Stimulated activated CD8-positive, alpha-beta memory T cell treated with anti-CD3 and anti-CD28 coated beads, Interleukin-4, amount 100 ng/mL, for 1 hour (primary cell): Measurements from ENCODE around the gene KIRREL3.

ENCODE experiments used
- DNase-seq, 2 donors: peaks; one replicate each; pipeline ENCODE4 v3.0.0-alpha.2; 2020; ENCODE audit warnings: low read depth in 2 of 2, low spot score in 1 of 2

Gene KIRREL3

GRCh38 chr11:126997641-126998040 lies 2.9 kb downstream of the KIRREL3 start:
- DNase-seq = no peak

GRCh38 chr11:126997196-126997595 lies 3.4 kb downstream of the KIRREL3 start:
- DNase-seq = no peak

GRCh38 chr11:126996036-126996804 lies 4.3 kb downstream of the KIRREL3 start:
- no peak for DNase-seq

GRCh38 chr11:126993599-126993998 lies 7.0 kb downstream of the KIRREL3 start:
- DNase-seq = no peak

GRCh38 chr11:126992804-126993111 lies 7.8 kb downstream of the KIRREL3 start:
- DNase-seq = no peak

- no peak for DNase-seq
Observed at GRCh38 chr11:126992065-126992803, 8.3 kb downstream of the KIRREL3 start.

- no peak for DNase-seq
Observed at GRCh38 chr11:126991596-126991995, 9.0 kb downstream of the KIRREL3 start.

- DNase-seq = no peak
Observed at GRCh38 chr11:126990716-126991480, 9.7 kb downstream of the KIRREL3 start.

- peak in 1 of 2 donors; percentile 13 for DNase-seq
Observed at GRCh38 chr11:126989942-126990715, 10.4 kb downstream of the KIRREL3 start.

GRCh38 chr11:126988655-126989054 lies 11.9 kb downstream of the KIRREL3 start:
- DNase-seq = no peak

- DNase-seq = no peak
Observed at GRCh38 chr11:126981635-126982034, 18.9 kb downstream of the KIRREL3 start.

- no peak for DNase-seq
Observed at GRCh38 chr11:126978911-126979310, 21.7 kb downstream of the KIRREL3 start.

GRCh38 chr11:126978165-126978564 lies 22.4 kb downstream of the KIRREL3 start:
- DNase-seq = no peak

- no peak for DNase-seq
Observed at GRCh38 chr11:126973051-126973450, 27.5 kb downstream of the KIRREL3 start.

- DNase-seq = no peak
Observed at GRCh38 chr11:126971305-126971704, 29.3 kb downstream of the KIRREL3 start.

GRCh38 chr11:126969865-126970479 lies 30.6 kb downstream of the KIRREL3 start:
- no peak for DNase-seq

GRCh38 chr11:126968915-126969314 lies 31.7 kb downstream of the KIRREL3 start:
- DNase-seq = no peak

GRCh38 chr11:126965331-126965730 lies 35.2 kb downstream of the KIRREL3 start:
- DNase-seq = no peak

GRCh38 chr11:126963603-126964363 lies 36.8 kb downstream of the KIRREL3 start:
- DNase-seq = no peak

- DNase-seq = no peak
Observed at GRCh38 chr11:126963115-126963514, 37.5 kb downstream of the KIRREL3 start.
